Measurements from ENCODE around the gene CSRNP3. TPM values are rescaled to one million over a fixed set of nuclear protein-coding genes. Genes with fewer than 3 reads are reported as not detected.
A peak's percentile ranks its signal among the peaks of the same experiment; 100 is the strongest.

CSRNP3 gene
- total RNA-seq, 1 experiment from 2014 or later, result 39.5 TPM

DNA sequence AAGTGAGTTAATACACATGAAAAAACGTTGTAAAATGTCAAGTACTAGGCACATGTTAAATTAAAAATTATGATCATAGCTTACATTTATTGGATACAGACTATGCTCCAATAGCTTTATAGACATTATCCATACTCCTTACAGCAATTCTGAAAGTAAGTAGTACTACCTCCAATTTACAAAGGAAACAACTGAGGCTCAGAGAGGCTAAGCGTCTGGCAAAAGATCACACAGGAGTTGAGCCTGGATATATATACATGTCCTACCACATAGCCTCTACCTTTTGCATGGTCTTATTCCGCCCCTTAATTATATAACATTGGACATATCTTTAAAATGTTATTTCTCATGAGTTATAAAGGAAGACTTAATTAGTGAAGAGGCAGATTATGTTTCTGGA, 127.3 kb downstream of the CSRNP3 start:
- POLR2A ChIA-PET (ENCODE audit: low non-redundant PET), result no interaction called here
- no peaks in the 10 kb centered on the region for H3K9me3 ChIP-seq (ENCODE audit: low read depth, low read length, poor library complexity, severe bottlenecking)
- peaks cover 35% of the 10 kb centered on the region for H3K4me1 ChIP-seq (ENCODE audit: insufficient read depth, low read length, poor library complexity, severe bottlenecking)
- intact Hi-C loops (cut with micrococcal nuclease; ENCODE audit: unreplicated experiment), result no loop called here
- no TSS peak for BruUV-seq (replicated peaks)
- CTCF ChIA-PET, result no interaction called here
- peaks cover 32% of the 10 kb centered on the region for H3K36me3 ChIP-seq (ENCODE audit: insufficient read depth, low read length, poor library complexity, severe bottlenecking)
- no peak for DNase-seq (ENCODE audit: low spot score)
- H3K27ac ChIP-seq (ENCODE audit: low read depth, low read length, poor library complexity, severe bottlenecking), result no peak overlapping the region
- no peaks in the 10 kb centered on the region for H3K27me3 ChIP-seq (replicated peaks; ENCODE audit: insufficient read depth, low read depth, low read length, poor library complexity)
- TF ChIP-seq, protein P1, sequence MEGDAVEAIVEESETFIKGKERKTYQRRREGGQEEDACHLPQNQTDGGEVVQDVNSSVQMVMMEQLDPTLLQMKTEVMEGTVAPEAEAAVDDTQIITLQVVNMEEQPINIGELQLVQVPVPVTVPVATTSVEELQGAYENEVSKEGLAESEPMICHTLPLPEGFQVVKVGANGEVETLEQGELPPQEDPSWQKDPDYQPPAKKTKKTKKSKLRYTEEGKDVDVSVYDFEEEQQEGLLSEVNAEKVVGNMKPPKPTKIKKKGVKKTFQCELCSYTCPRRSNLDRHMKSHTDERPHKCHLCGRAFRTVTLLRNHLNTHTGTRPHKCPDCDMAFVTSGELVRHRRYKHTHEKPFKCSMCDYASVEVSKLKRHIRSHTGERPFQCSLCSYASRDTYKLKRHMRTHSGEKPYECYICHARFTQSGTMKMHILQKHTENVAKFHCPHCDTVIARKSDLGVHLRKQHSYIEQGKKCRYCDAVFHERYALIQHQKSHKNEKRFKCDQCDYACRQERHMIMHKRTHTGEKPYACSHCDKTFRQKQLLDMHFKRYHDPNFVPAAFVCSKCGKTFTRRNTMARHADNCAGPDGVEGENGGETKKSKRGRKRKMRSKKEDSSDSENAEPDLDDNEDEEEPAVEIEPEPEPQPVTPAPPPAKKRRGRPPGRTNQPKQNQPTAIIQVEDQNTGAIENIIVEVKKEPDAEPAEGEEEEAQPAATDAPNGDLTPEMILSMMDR (conservative IDR thresholded peaks at IDR 0.05; ENCODE audit: low read depth, low read length), result no peak
- no peak for TF ChIP-seq EZH2 (IDR thresholded peaks at IDR 0.05; ENCODE audit: borderline replicate concordance, low read depth, low read length, poor library complexity, severe bottlenecking)
- H3K4me3 ChIP-seq (ENCODE audit: low read depth, low read length, poor library complexity, severe bottlenecking), result no peak overlapping the region

DNA sequence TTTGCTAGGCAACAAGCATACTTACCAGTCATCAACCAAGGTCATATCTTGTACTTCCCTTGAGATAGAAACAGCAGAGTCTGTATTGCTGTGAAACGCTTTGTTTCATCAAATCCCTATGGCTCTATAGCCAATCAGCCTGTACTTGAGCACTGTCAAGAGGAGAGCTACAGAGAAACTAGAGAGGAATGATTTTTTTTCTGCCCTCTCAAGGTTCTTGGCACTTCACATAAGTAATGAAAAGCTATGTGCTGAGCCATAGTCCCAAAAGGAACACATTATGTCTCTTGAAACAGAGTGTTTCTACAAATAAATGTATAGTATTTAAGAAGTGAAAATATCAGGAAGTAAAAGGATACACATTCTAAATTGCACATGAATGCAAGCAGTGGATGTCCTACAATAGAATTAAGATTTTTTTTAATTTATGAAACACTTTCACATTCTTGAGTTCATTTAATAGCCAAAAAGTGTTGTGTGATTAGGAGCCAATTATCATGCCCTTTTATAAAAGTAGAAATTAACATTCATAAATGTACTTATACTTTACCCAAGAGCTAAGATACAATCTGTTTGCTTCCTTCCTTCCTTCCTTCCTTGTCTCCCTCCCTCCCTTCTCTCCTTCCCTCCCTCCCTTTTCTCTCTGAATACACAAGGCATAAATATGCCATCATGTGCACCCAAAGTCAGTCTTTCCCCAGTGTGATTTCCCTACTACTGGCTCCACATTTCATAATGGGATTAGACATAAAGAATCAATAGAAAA, 131.8 kb downstream of the CSRNP3 start:
- Histone ChIP-seq H3K4me1 (ENCODE audit: insufficient read depth, low read length, poor library complexity, severe bottlenecking) (peaks cover 57% of the 10 kb centered on the region), H3K4me3 (ENCODE audit: low read depth, low read length, poor library complexity, severe bottlenecking) (peak overlapping the region; percentile 1), H3K27me3 (replicated peaks; ENCODE audit: insufficient read depth, low read depth, low read length, poor library complexity) (no peaks in the 10 kb centered on the region), H3K9me3 (ENCODE audit: low read depth, low read length, poor library complexity, severe bottlenecking) (no peaks in the 10 kb centered on the region), H3K36me3 (ENCODE audit: insufficient read depth, low read length, poor library complexity, severe bottlenecking) (peaks cover 28% of the 10 kb centered on the region), H3K27ac (ENCODE audit: low read depth, low read length, poor library complexity, severe bottlenecking) (peak overlapping the region; percentile 75)
- no TSS peak for BruUV-seq (replicated peaks)
- intact Hi-C loops (cut with micrococcal nuclease; ENCODE audit: unreplicated experiment), result loop anchor here (1.0 to 5.0 kb wide), 2 partner anchors 14 to 46 kb away; no protein-coding TSS in a partner anchor
- ChIA-PET CTCF (interaction anchor here (0.7 kb wide), 1 partner anchor 10 kb away, joined by 3 read pairs; no protein-coding TSS in a partner anchor), POLR2A (ENCODE audit: low non-redundant PET) (interaction anchor here (0.6 kb wide), 1 partner anchor 29 kb away, joined by 3 read pairs; no protein-coding TSS in a partner anchor)
- TF ChIP-seq, protein P1 (conservative IDR thresholded peaks at IDR 0.05; ENCODE audit: low read depth, low read length), result no peak
- TF ChIP-seq EZH2 (IDR thresholded peaks at IDR 0.05; ENCODE audit: borderline replicate concordance, low read depth, low read length, poor library complexity, severe bottlenecking), result no peak
- DNase-seq (ENCODE audit: low spot score), result peak; percentile 97

DNA sequence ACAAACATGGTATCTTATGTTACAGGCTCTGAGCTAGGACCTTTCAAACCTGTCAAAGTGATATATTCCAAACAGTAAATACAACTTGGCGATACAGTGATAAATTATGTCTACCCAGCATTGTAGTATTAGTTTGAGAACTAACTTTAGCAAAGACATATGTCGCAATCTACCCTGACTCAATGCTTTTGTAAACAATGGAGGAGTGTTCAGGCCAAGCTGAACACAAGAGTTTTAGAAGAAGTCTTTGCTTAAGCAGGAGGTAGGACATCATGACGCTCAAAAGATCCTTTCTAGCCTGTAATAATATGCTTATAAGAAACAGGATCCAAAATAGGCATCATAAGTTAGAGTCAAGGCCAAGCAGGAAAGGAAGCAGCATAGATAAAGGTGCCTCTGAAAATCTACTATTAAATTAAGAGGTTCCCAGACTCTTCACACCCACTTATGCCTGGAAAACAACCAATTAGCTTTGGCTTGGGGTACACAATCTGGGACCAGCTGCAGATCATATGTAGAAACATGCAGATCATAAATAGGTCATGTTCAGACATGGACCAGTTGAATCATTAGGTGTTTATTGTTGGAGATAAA, 132.5 kb downstream of the CSRNP3 start:
- ChIA-PET CTCF (interaction anchor here (0.7 kb wide), 1 partner anchor 9 kb away, joined by 3 read pairs; no protein-coding TSS in a partner anchor), POLR2A (ENCODE audit: low non-redundant PET) (no interaction called here)
- Histone ChIP-seq H3K4me1 (ENCODE audit: insufficient read depth, low read length, poor library complexity, severe bottlenecking) (peaks cover 57% of the 10 kb centered on the region), H3K27me3 (replicated peaks; ENCODE audit: insufficient read depth, low read depth, low read length, poor library complexity) (no peaks in the 10 kb centered on the region), H3K4me3 (ENCODE audit: low read depth, low read length, poor library complexity, severe bottlenecking) (peak overlapping the region; percentile 1), H3K9me3 (ENCODE audit: low read depth, low read length, poor library complexity, severe bottlenecking) (no peaks in the 10 kb centered on the region), H3K36me3 (ENCODE audit: insufficient read depth, low read length, poor library complexity, severe bottlenecking) (peaks cover 21% of the 10 kb centered on the region), H3K27ac (ENCODE audit: low read depth, low read length, poor library complexity, severe bottlenecking) (peak overlapping the region; percentile 75)
- intact Hi-C loops (cut with micrococcal nuclease; ENCODE audit: unreplicated experiment), result loop anchor here (1.0 to 5.0 kb wide), 2 partner anchors 15 to 45 kb away; no protein-coding TSS in a partner anchor
- peak; percentile 92 for DNase-seq (ENCODE audit: low spot score)
- no peak for TF ChIP-seq EZH2 (IDR thresholded peaks at IDR 0.05; ENCODE audit: borderline replicate concordance, low read depth, low read length, poor library complexity, severe bottlenecking)
- TF ChIP-seq, protein P1 (conservative IDR thresholded peaks at IDR 0.05; ENCODE audit: low read depth, low read length), result no peak
- BruUV-seq (replicated peaks), result no TSS peak
